HG03342 (cell line): ENCODE data around the gene SLF1.
A peak's percentile ranks its signal among the peaks of the same experiment; 100 is the strongest.
"Not testable (repeated sequence)": the region's sequence is repeated elsewhere in the genome, so short reads cannot be mapped to it uniquely, and the experiment has no call there.

Experiments
- ATAC-seq: cut with Tn5 transposase; IDR thresholded peaks from one replicate; pipeline ENCODE4 v1.9.1; 2021; ENCODE audit warnings: mild to moderate bottlenecking, moderate library complexity; ENCODE audit not compliant: unreplicated experiment

Gene SLF1

DNA sequence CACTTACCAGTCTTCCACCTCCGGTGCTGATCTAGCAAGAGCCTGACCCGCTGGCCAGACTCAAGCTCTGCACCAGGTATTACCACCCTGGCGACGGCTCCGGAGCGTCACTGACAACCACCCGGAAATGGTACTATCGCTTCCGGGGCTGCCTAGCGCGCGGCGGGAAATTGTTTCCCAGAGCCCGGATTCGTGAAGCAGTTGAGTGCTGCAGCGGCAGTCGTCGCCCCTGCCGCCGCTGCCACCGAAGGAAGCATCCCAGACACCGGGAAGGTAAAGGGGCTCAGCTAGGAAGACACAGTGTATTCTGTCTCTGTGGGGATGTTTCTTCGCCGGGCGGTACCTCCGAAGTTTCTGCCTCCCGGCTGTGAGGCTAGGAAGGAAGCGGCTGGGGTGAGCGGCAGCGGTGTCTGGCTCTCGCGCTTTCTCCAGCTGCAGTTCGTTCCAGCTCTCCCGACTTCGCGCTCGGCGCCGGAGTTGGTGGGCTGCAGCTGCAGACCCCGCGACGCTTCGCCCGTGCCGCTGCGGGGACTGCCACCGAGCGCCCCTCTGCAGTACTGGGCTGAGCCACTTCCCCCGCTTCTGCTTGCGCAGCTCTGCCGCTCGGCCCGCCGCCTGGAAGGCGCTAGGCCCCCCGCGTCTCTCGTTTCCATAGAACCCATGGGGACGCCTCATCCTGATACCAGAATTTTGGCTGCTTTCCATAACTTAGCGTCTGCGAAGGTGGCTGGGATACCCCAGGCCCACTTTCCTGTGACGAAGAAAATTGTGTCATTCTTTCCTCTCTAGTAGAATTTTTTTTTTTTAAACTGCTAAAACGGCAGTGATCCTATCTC, at the start of gene SLF1, which contains the start of gene KIAA0825:
Gene SLF1, plus strand, starts transcription at position 177 of the 836 bp plus-strand sequence. CDS start 10,142 bp downstream, outside the sequence.
Gene KIAA0825, minus strand, starts transcription at position 112 of the 836 bp plus-strand sequence. CDS start 81,478 bp downstream, outside the sequence.
- peak; percentile 97 for ATAC-seq

DNA sequence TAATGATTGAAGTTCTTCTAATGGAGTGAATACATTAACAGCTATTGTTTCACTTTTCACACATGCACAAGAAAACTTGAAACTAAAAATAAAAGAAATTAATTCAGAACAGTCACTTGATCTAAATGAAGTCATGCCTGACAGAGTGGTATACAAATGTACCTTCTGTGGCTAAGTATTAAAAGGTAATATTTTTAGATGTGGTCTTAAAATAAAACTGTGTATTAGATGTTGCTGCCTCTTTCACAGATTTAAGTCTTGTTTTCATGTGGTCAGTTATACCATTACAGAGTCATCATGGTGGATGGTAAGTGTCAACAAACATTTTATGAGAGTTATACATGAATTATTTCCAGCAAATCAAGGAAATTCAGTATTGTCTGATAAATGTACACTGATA, 47.1 kb upstream of the SLF1 start:
- no peak for ATAC-seq

DNA sequence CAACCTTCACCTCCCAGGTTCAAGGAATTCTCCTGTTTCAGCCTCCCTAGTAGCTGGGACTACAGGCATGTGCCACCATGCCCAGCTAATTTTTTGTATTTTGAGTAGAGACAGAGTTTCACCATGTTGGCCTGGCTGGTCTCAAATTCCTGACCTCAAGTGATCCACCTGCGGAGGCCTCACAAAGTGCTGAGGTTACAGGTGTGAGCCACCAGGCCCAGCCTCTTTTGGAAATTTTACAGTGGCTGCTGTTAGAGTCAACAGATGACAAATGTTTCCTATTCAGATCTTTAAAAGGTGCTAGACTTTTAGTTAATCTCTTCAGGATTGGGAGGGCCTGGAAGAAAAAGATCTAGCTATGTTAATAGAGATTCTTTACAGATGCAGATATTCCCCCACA, 45.1 kb upstream of the SLF1 start:
- ATAC-seq: not testable (repeated sequence)

DNA sequence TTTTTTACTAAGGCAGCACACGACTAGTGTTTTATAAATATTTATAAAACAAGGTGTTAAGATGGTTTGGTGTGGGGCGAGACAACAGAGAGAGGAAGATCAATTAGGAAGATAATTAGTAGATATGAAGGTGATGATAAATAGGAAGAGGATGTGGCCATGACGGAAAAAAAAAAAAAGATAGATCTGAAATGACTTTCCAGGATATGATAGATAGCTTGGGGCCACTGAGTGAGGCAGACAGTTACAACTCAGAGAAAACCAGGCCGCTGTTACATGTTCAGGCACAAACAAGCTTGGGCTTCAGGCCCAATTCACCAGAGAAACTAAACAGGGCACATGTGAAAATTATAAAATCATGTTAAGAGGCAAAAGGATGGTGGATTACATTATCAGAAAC, 43.3 kb upstream of the SLF1 start:
- ATAC-seq: no peak

DNA sequence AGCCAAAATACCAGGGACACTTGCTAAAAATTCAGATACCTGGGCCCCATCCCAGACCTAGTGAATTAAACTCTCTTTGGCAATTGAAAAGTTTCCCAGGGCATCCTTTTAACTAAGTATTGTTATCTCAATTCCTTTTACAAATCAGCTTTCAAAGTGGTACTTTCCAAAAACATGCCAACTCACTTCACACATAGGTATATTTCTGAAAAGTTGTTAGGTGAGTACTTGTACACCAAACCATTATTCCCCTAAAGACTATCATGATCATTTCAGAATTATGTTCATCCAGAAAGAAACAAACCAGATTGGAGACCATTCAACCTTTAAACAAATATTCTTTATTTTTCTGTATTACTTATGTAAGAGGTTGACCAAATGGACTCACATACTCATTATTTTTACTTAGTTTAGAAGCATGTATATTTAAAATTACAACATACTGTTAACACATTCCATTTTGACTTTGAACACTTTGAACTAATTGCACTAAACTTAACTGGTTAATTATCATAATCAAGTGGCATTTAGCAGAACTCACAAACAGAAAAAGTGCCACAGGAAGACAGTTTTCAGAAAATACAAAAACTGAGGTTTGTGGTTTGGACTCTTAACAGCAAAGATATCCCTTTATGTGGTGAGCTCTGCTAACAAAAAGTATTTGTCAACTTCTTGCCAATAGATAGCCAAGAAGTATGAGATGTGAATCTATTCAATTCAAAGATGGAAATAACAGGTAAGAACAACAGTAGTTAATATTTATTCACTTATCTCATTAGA, 40.8 kb upstream of the SLF1 start:
- ATAC-seq: peak; percentile 63

DNA sequence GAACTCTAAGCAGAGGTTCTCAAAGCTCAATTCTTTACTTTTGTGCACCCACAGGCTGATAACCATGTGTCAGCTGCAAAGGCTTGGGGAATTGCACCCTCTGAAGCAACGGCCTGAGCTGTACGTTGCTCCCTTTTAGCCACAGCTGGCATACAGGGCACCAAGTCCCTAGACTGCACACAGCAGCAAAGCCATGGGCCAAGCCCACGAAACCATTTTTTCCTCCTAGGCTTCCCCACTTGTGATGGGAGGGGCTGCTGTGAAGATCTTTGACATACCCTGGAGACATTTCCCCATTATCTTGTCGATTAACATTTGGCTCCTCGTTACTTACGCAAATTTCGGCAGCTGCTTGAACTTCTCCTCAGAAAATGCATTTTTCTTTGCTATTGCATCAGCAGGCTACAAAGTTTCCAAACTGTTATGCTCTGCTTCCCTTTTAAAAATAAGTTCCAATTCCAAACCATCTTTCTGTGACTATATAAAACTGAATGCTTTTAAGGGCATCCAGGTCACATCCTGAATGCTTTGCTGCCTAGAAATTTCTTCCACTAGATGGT, 23.1 kb upstream of the SLF1 start:
- ATAC-seq: no peak

DNA sequence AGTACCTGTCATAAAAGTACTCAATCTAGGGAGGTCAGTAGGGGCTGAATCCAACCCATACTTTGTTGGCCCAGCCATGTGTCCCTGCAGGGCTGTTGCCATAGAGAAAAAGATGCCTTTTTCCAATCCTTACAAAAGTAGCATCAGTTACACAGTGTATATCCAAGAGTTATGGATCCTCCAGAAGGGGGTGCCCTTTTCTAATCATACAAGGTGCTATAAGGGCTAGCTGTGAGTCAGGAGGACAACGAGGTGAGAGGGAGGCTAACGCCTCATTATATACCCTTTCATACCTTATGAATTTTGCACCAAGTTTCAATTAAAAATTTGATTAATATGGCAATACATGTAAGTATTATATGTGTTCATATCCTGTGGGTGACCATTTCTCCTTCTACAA, 4.9 kb upstream of the SLF1 start:
- ATAC-seq: no peak

DNA sequence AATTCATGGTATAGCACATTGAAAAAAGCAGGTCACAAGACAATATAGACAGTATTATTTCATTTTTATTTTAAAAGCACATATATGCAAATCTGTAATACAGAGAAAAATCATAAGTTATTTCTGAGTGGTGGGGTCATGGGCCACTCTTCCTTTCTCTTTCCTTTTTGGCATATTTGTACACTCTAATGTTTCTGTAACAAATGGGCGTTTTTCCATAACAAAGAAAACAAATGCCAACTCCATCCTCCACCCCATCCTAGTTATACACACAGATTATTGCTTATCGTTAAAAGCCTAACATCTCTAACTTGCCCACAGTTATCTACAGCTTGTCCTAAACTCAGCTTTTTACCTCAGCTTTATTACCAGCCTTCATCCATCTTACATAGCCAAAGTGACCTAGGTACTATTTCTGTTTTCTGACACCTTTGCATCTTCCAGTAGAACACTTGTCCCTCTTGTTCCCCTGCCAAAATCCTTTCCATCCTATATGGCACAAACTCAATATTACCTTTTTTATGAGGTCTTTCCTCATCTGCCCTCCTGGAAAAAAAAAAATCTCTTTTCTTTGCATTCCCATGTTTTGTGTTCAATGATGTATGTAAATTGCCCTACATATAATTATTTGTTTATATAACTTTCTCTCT, 4.2 kb upstream of the SLF1 start:
- ATAC-seq: no peak

DNA sequence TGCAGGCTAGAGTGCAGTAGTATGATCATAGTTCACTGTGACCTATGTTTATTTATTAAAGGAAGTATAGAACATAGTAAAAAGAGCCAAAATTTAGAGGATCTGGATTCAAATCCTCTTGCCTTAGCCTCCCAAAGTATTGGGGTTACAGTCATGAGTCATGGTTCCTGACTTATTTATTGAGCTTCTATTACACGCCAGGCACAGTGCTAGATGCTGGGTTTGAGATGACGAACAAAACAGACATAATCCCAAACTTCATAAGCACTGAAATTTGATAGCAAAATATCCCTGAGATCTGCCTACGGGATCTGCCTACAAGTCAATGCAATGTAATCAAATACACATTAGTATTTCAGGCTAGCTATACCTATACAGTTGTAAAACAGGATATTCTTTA, 2.6 kb upstream of the SLF1 start:
- no peak for ATAC-seq

DNA sequence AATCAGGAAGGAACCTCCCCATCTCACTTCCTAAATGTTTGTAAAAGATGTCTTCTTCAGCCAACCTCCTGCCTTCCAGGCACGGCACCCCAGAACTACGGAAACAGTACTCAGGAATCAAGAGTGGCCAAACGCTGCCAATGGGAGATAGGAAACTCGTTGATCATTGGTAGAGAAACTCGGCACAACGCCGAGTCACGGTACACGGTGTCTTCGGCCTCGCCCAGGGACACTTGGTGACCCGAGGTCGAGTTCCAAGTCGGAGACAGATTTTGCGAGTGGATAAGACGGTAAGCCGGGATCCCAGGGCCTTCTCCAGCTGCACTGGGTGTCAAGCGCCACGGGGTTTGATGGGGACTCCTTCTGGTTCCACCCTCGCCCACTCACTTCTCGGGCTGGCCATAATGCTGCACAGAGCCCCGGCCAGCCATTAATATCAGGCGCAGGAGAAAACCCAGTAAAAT, 408 bp upstream of the SLF1 start:
- peak; percentile 28 for ATAC-seq

DNA sequence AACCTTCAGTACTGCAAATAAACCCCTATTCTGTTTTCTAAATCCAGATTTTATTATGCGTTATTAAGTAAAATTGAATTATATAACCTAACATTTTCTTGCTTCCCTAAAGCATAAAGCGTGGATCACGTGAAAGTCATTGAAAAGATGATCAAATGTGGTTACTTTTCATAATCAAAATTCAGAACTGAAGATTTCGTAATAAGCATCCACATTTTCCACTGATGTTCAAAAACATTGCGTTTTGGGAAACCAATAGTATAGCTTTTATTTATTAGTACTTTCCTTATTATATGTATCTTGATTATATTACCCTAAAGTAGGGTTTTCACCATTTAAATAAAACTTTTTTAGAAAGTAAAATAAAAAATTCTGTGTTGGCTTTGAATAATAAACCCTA, 1.8 kb downstream of the SLF1 start:
- ATAC-seq: no peak

DNA sequence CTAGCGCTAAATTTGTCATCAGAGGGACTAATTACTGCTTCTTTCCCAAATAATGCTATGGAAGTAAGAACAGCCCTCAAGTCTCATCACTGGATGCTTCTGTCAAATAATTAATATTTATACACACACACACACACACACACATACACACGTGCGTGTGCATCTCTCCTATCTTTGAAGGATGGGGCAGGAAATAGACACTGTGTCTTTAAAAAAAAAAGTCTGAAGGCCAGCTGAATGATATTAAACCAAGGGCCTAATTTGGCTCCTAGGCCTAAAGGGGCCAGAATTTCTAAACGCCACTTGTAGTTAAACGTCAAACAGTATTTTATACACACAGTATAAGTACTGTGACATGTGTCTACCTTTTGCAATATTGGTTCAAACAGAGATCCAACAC, 3.3 kb downstream of the SLF1 start:
- no peak for ATAC-seq

DNA sequence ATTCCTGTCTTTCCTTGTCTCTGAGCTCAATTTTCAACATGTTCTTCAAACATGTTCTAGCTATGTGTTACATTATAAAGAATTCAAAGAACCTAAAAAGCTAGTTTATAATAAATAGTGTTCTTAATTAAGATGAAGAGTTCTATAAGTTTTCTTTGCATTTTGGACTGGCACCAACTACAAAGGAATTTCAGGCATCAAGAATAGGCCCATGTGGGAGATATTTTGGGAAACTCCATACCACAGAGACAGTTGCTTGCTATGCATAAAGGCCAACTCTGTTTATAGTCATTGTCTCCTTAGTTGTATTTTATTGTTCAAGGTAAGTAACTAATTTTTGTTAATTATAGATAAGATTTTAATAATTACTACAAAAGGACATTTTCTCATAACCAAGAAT, 4.5 kb downstream of the SLF1 start:
- ATAC-seq: no peak

DNA sequence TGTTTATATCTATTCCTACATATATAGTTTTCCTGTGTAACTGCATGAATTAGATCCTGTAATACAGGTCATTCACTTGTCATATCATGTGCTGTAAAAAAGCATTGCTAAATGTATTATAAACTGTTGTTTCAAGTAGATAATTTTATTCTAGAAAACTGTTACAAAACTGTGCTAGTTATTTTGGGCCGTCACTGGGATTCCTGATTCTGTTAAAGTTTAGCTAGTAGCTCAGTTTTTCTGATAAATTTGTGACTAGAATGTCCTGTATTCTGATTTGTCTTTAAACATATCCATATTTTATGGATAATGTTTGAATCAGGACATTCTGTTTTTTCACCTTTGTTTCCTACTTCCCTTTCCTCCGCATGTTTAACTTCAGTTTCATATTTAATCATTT, 5.4 kb downstream of the SLF1 start:
- no peak for ATAC-seq

DNA sequence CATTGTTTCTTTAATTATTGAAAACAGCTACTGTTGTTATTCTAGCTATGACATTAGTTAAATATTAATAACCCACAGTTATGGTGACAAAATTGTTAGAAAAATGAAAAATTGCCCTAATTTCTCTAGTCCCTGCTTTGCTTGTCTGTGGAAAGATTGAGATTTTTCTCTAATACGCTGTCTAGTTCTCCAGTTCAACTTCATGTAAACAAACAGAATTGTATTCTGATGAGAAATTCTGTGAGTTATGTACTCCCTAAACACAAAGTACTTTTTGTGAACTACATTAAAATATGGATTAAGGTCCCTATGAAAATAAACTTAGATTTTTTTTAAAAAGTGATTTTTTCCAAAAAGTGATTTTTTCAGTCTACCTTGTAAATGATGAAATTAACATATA, 8.7 kb downstream of the SLF1 start:
- ATAC-seq: no peak

DNA sequence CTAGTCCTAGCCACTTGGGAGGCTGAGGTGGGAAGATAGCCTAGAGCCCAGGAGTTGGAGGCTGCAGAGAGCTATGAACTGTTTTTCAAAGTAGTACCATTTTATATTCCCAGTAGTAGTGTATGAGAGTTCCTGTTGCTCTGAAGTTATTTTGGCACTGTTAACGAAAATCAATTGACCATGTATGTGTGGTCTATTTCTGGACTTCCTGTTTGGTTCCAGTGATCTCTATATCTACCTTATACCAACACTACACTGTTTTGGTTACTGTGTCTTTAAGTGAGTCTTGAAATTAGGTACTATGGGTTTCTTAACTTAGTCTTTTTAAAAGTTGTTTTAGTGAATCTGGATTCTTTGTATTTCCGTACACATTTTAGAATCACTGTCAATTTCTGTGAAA, 13.6 kb downstream of the SLF1 start:
- peak; percentile 99 for ATAC-seq

DNA sequence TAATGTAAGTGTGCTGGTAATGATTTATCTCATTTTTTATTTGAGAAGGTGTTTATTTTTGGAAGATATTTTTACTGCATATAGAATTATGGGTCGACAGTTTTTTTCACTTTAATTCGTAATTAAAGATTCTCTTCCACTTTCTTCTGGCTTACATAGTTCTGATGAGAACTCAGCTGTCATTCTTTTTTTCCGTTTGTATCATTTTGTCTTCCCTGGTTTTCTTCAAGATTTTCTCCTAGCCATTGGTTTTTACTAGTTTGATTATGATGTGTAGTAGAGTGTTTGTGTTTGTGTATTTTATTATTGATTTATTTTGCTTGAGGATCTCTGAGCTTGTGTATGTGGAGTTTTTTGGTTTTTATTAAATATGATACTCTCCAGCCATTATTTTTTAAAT, 21.7 kb downstream of the SLF1 start:
- no peak for ATAC-seq

DNA sequence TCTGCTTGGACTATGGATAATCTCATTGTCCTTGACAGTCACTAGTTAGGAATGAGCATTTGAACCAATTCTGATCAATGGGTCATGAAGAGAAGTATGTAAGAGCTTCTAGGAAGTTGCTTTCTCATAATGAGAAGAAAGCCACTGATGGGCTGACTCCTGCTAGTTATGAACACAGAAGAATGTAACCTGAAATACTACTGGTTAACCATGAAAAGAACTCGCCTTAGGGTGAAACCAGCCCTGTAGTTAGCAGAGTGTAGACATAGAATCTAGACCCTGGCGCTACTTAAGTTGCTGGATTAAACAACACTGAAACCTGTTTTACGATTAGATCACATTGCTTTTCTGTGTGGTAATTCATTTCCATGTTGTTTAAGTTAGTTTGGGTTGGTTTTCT, 26.6 kb downstream of the SLF1 start:
- no peak for ATAC-seq

DNA sequence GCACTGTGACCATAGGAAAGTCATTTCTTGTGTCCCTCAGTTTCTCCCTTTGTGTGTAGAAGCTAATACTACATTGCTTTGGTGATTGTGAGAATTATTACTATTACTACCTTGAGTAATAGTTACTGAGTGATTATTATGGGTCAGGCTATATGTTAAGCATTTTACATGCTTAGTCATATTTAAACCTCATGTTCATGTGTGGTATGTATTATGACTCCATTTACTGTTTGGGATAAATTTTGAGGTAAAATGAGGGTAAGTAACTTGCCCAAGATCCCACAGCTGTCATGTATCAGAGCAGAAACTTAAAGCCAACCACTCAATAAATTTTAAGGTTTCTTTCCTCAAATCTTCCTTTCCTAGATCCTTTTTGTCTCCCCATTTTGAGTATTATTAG, 28.3 kb downstream of the SLF1 start:
- ATAC-seq: no peak

DNA sequence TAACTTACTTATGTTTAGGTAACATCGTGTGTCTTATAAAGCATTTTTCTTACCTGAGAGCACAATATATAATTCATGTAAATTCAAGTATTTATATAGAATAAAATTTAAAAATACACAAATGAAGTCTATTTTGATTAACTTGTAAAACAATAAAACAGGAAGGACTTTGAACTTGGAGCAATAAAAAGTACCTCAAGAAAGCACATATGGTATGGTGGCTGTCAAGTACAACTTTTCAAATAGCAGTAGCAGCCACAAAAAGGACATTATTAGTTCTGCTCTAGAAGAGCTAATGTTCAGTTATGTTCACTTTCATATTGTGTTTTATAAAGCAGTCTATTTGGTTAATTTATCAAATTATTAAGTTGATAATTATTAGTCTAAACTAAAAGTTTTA, 31.4 kb downstream of the SLF1 start:
- no peak for ATAC-seq

DNA sequence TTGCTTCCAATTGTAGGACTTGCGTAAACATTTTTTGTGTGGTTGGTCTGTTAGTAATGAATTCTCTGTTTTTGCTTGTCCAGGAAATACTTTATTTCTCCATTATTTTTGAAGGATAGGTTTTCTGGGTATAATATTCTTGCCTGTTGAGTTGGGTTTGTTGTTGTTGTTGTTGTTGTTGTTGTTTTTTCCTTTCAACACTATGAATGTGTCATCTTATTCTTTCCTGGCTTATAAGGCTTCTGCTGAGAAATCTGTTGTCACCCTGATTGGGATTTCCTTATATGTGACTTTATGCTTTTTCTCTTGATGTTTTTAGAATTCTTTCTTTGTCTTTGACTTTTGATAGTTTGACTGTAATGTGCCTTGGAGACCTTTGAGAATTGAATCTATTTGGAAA, 39.8 kb downstream of the SLF1 start:
- ATAC-seq: no peak
